Gastrocnemius medialis (tissue), 4 donors: ENCODE data around the gene FMO3. TPM values are rescaled to one million over a fixed set of nuclear protein-coding genes. Genes with fewer than 3 reads are reported as not detected.
A peak's percentile ranks its signal among the peaks of the same experiment; 100 is the strongest.

Source experiments
- ATAC-seq, 2 donors: fragments of 150-250 bp; one replicate each; pipeline ENCODE4 v1.9.1; 2016
- DNase-seq, 2 donors: peaks; one replicate each; pipeline ENCODE4 v3.0.0-alpha.2; 2019
- H3K27ac ChIP-seq, 4 donors: fragments of 200-600 bp; sonication (generic); 1 replicate in 1 of 4; 2 replicates in 3 of 4; pipeline ENCODE4 v1.5.1; 2016 to 2018; ENCODE audit warnings: mild to moderate bottlenecking in 2 of 4, moderate library complexity in 1 of 4
- H3K27me3 ChIP-seq, 3 donors: fragments of 200-600 bp; sonication (generic) in 2 of 3; 1 replicate in 1 of 3; 2 replicates in 2 of 3; pipeline versions ENCODE4 v1.5.1 to v1.6.0; 2016 to 2019; ENCODE audit warnings: mild to moderate bottlenecking in 1 of 3, moderate library complexity in 1 of 3
- H3K36me3 ChIP-seq, 2 donors: fragments of 200-600 bp; sonication (generic) in 1 of 2; one replicate each; pipeline ENCODE4 v1.5.1; 2017 to 2018
- H3K4me1 ChIP-seq, 2 donors: fragments of 200-600 bp; sonication (generic) in 1 of 2; one replicate each; pipeline ENCODE4 v1.5.1; 2016 to 2017; ENCODE audit warnings: mild to moderate bottlenecking in 2 of 2
- H3K4me3 ChIP-seq, 4 donors: fragments of 200-600 bp; sonication (generic) in 3 of 4; 1 replicate in 1 of 4; 2 replicates in 3 of 4; pipeline ENCODE4 v1.5.1; 2016 to 2019; ENCODE audit warnings: mild to moderate bottlenecking in 2 of 4
- H3K9me3 ChIP-seq, 3 donors: fragments of 200-600 bp; sonication (generic) in 2 of 3; 1 replicate in 1 of 3; 2 replicates in 2 of 3; pipeline ENCODE4 v1.5.1; 2016 to 2019
- POLR2A ChIP-seq, 2 donors: fragments of 450-650 bp; IDR thresholded peaks; one replicate each; pipeline ENCODE4 v1.6.1; 2017; ENCODE audit warnings: antibody characterized with exemption in 2 of 2, mild to moderate bottlenecking in 2 of 2, moderate library complexity in 2 of 2
- in situ Hi-C, 4 donors: fragments of 200-750 bp; cut with MboI; loops; one replicate each; pipeline versions ENCODE4 v1.15.0 to v1.8.0; 2017; ENCODE audit warnings: low sequenced_read_pairs in 4 of 4
- intact Hi-C: fragments of 100-400 bp; cut with DNase I; formaldehyde crosslinking; loops from one replicate; pipeline ENCODE4 v1.15.1; 2023; ENCODE audit warnings: low total_unique reads
- total RNA-seq, 4 donors: library from RNA; depleted of rRNA; stranded (reverse); fragments of >200 nt; gene quantifications; one replicate each; pipeline versions ENCODE4 v1.1.0 to v1.2.3, GENCODE V29; 2016
- TF ChIP-seq, protein P1 (sequence below), 5 experiments: fragments of 450-650 bp in 3 of 5; fragments of 200-600 bp in 2 of 5; sonication (generic) in 2 of 5; IDR thresholded peaks in 4 of 5; conservative IDR thresholded peaks in 1 of 5; 1 replicate in 4 of 5; 2 replicates in 1 of 5; pipeline ENCODE4 v1.5.1; 2016 to 2019; ENCODE audit warnings: antibody characterized with exemption in 5 of 5, mild to moderate bottlenecking in 3 of 5, moderate library complexity in 3 of 5

Gene FMO3
- total RNA-seq, 4 donors from 2014 or later, result 2.1 to 3.3 (median 2.6) TPM

DNA sequence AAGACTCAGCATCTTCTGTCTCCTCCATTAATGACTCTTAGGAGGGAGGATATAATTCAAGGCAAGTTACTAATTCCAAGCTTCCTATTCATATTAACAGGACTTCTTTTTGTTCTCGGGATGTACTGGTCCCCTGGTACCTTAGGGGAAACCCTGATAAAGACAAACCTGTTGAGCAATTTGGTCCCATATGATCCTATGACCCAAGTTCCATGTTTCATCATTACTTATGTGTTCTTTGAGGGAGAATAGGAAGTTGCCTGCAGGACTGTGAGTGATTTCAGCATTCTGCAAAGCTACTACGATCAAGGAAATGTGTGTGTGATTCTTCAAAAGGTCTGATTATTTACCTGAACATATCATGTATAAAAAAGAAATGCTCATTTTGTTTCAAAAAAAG is 5.8 kb upstream of the FMO3 start:
- intact Hi-C loops, result no loop called here
- Histone ChIP-seq H3K27me3 (no peaks in the 10 kb centered on the region), H3K9me3 (no peaks in the 10 kb centered on the region), H3K27ac (no peak overlapping the region), H3K36me3 (no peaks in the 10 kb centered on the region), H3K4me1 (peaks cover 0 to 4% of the 10 kb centered on the region in 2 donors), H3K4me3 (no peak overlapping the region)
- ATAC-seq (no peak), DNase-seq (no peak)
- TF ChIP-seq, protein P1, sequence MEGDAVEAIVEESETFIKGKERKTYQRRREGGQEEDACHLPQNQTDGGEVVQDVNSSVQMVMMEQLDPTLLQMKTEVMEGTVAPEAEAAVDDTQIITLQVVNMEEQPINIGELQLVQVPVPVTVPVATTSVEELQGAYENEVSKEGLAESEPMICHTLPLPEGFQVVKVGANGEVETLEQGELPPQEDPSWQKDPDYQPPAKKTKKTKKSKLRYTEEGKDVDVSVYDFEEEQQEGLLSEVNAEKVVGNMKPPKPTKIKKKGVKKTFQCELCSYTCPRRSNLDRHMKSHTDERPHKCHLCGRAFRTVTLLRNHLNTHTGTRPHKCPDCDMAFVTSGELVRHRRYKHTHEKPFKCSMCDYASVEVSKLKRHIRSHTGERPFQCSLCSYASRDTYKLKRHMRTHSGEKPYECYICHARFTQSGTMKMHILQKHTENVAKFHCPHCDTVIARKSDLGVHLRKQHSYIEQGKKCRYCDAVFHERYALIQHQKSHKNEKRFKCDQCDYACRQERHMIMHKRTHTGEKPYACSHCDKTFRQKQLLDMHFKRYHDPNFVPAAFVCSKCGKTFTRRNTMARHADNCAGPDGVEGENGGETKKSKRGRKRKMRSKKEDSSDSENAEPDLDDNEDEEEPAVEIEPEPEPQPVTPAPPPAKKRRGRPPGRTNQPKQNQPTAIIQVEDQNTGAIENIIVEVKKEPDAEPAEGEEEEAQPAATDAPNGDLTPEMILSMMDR (IDR thresholded peaks at IDR 0.05 in 4 of 5, conservative IDR thresholded peaks at IDR 0.05 in 1 of 5), result no peak
- TF ChIP-seq POLR2A (IDR thresholded peaks at IDR 0.05), result no peak
- in situ Hi-C loops, result loop anchor here in 3 of 4 donors (10.0 to 25.0 kb wide), 4 partner anchors 102 to 152 kb away; partner anchors contain the start of genes FMO1 (in 1 of the 3) and FMO2 (in 1 of the 3)

GRCh38 chr1:171087896-171088295 is 2.8 kb upstream of the FMO3 start:
- DNase-seq, result no peak
- no peaks in the 10 kb centered on the region for H3K27me3 ChIP-seq
- H3K27ac ChIP-seq, result no peak overlapping the region
- H3K4me1 ChIP-seq, result no peaks in the 10 kb centered on the region
- H3K36me3 ChIP-seq, result no peaks in the 10 kb centered on the region
- H3K9me3 ChIP-seq, result no peaks in the 10 kb centered on the region
- ATAC-seq, result no peak
- intact Hi-C loops (no loop called here), in situ Hi-C loops (loop anchor here in 3 of 4 donors (10.0 to 25.0 kb wide), 4 partner anchors 99 to 149 kb away; partner anchors contain the start of genes FMO1 (in 1 of the 3) and FMO2 (in 1 of the 3))
- TF ChIP-seq POLR2A (IDR thresholded peaks at IDR 0.05), result no peak
- TF ChIP-seq, protein P1 (IDR thresholded peaks at IDR 0.05 in 4 of 5, conservative IDR thresholded peaks at IDR 0.05 in 1 of 5), result no peak
- no peak overlapping the region for H3K4me3 ChIP-seq

DNA sequence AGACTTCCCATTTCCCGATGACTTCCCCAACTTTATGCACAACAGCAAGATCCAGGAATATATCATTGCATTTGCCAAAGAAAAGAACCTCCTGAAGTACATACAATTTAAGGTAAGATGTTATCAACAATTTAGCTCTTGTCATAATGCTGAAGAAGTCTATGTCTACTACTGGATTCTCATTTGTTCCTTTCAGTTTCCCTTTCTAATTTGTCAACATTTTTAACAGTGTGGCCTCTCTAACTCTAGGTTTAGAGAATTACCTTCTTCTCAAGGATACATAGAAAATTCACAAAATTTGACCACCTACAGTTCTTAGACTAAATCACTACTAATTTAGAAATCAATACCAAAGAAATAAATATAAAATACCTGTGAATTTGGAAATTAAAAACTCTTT is 13.2 kb downstream of the FMO3 start:
- H3K27me3 ChIP-seq, result no peaks in the 10 kb centered on the region
- no peak overlapping the region for H3K27ac ChIP-seq
- no peaks in the 10 kb centered on the region for H3K36me3 ChIP-seq
- in situ Hi-C loops, result no loop called here
- DNase-seq (no peak), ATAC-seq (no peak)
- intact Hi-C loops, result no loop called here
- no peaks in the 10 kb centered on the region for H3K9me3 ChIP-seq
- TF ChIP-seq POLR2A (IDR thresholded peaks at IDR 0.05), result no peak
- TF ChIP-seq, protein P1 (IDR thresholded peaks at IDR 0.05 in 4 of 5, conservative IDR thresholded peaks at IDR 0.05 in 1 of 5), result no peak
- peaks cover 0 to 3% of the 10 kb centered on the region in 2 donors for H3K4me1 ChIP-seq
- no peak overlapping the region for H3K4me3 ChIP-seq

- Histone ChIP-seq H3K27ac (peak overlapping the region in 2 of 4 donors; percentile 12 to 27), H3K4me1 (peaks cover 3 to 17% of the 10 kb centered on the region in 2 donors), H3K9me3 (no peaks in the 10 kb centered on the region), H3K4me3 (no peak overlapping the region), H3K27me3 (no peaks in the 10 kb centered on the region), H3K36me3 (no peaks in the 10 kb centered on the region)
- TF ChIP-seq, protein P1 (IDR thresholded peaks at IDR 0.05 in 4 of 5, conservative IDR thresholded peaks at IDR 0.05 in 1 of 5), result no peak
- no peak for TF ChIP-seq POLR2A (IDR thresholded peaks at IDR 0.05)
- DNase-seq (no peak), ATAC-seq (peak in 1 of 2 donors; percentile 42)
- intact Hi-C loops (no loop called here), in situ Hi-C loops (no loop called here)
These were observed 16.7 kb downstream of the FMO3 start for GRCh38 chr1:171107262-171107940.
